Neural cell (in vitro differentiated cells): ENCODE data around the gene RIC8B. TPM values are rescaled to one million over a fixed set of nuclear protein-coding genes. Genes with fewer than 3 reads are reported as not detected.

Source experiments
- H2AFZ ChIP-seq: fragments of 200-600, 300-800 bp; sonication (generic), shearing (Covaris generic); 2 replicates; pipeline ENCODE4 v1.6.0; 2014; ENCODE audit warnings: low read depth, mild to moderate bottlenecking, antibody characterized with exemption, low read length, moderate library complexity
- H3F3A ChIP-seq: fragments of 200-600 bp; shearing (Covaris generic); 2 replicates; pipeline ENCODE4 v1.6.1; 2016; ENCODE audit warnings: mild to moderate bottlenecking, moderate library complexity, mixed read lengths, antibody characterized with exemption, low read length; ENCODE audit not compliant: insufficient read depth, poor library complexity, severe bottlenecking
- H3K27ac ChIP-seq: fragments of 200-600, 300-800 bp; sonication (generic), shearing (Covaris generic); 2 replicates; pipeline ENCODE4 v1.5.1; 2014; ENCODE audit warnings: mild to moderate bottlenecking, low read length, moderate library complexity
- H3K27me3 ChIP-seq: fragments of 300-800, 200-600 bp; sonication (generic), shearing (Covaris generic); 2 replicates; pipeline ENCODE4 v1.6.0; 2014; ENCODE audit warnings: mild to moderate bottlenecking, low read depth, low read length, moderate library complexity; ENCODE audit not compliant: insufficient read depth
- H3K36me3 ChIP-seq: fragments of 300-800, 200-600 bp; sonication (generic), shearing (Covaris generic); 2 replicates; pipeline ENCODE4 v1.5.1; 2014; ENCODE audit warnings: mild to moderate bottlenecking, antibody characterized with exemption, low read length, moderate library complexity; ENCODE audit not compliant: insufficient read depth
- H3K4me2 ChIP-seq: fragments of 300-800, 200-600 bp; sonication (generic), shearing (Covaris generic); 2 replicates; pipeline ENCODE4 v1.6.0; 2014; ENCODE audit warnings: mild to moderate bottlenecking, low read length
- H3K4me3 ChIP-seq: fragments of 300-800, 200-600 bp; sonication (generic), shearing (Covaris generic); 2 replicates; pipeline ENCODE4 v1.5.1; 2014; ENCODE audit warnings: mild to moderate bottlenecking, low read length, moderate library complexity
- H3K79me2 ChIP-seq: fragments of 200-600 bp; shearing (Covaris generic); replicated peaks from 2 replicates; pipeline ENCODE4 v1.6.0; 2014; ENCODE audit warnings: mild to moderate bottlenecking, low read length, moderate library complexity; ENCODE audit not compliant: insufficient read depth
- H3K9ac ChIP-seq: fragments of 300-800, 200-600 bp; sonication (generic), shearing (Covaris generic); 2 replicates; pipeline ENCODE4 v1.6.1; 2016; ENCODE audit warnings: mild to moderate bottlenecking, low read length, mixed read lengths
- H3K9me2 ChIP-seq: fragments of 200-600 bp; shearing (Covaris generic); 2 replicates; pipeline ENCODE4 v1.6.1; 2016; ENCODE audit warnings: mild to moderate bottlenecking, low read length, mixed read lengths; ENCODE audit not compliant: insufficient read depth
- H3K9me3 ChIP-seq: fragments of 200-600, 300-800 bp; sonication (generic), shearing (Covaris generic); 2 replicates; pipeline ENCODE4 v1.6.1; 2016; ENCODE audit warnings: mild to moderate bottlenecking, mixed run types, low read length, moderate library complexity, mixed read lengths
- H4K20me1 ChIP-seq: fragments of 200-600 bp; shearing (Covaris generic); 2 replicates; pipeline ENCODE4 v1.6.1; 2016; ENCODE audit warnings: mild to moderate bottlenecking, mixed run types; ENCODE audit not compliant: insufficient read depth
- CTCF ChIP-seq: fragments of 450-650 bp; IDR thresholded peaks from 2 replicates; pipeline ENCODE4 v1.5.1; 2014; ENCODE audit warnings: antibody characterized with exemption, mild to moderate bottlenecking, moderate library complexity; ENCODE audit not compliant: poor library complexity, severe bottlenecking
- EP300 ChIP-seq: fragments of 450-650 bp; conservative IDR thresholded peaks from 2 replicates; pipeline ENCODE4 v1.6.1; 2014; ENCODE audit warnings: antibody characterized with exemption, mild to moderate bottlenecking, moderate library complexity; ENCODE audit not compliant: poor library complexity, severe bottlenecking
- EZH2 ChIP-seq: fragments of 200-600, 300-800 bp; shearing (Covaris generic), sonication (generic); IDR thresholded peaks from 2 replicates; pipeline ENCODE4 v1.6.1; 2014; ENCODE audit warnings: antibody characterized with exemption, low read length, borderline replicate concordance, mild to moderate bottlenecking; ENCODE audit not compliant: insufficient read depth, poor library complexity, severe bottlenecking
- MXI1 ChIP-seq: fragments of 450-650 bp; conservative IDR thresholded peaks from 2 replicates; pipeline ENCODE4 v1.6.1; 2014; ENCODE audit warnings: antibody characterized with exemption, mild to moderate bottlenecking; ENCODE audit not compliant: poor library complexity, severe bottlenecking
- POLR2AphosphoS5 ChIP-seq: IDR thresholded peaks from 2 replicates; pipeline ENCODE4 v1.6.1; 2012
- RAD21 ChIP-seq: fragments of 450-650 bp; conservative IDR thresholded peaks from 2 replicates; pipeline ENCODE4 v1.6.1; 2014; ENCODE audit warnings: antibody characterized with exemption, mild to moderate bottlenecking, moderate library complexity
- REST ChIP-seq: IDR thresholded peaks from 2 replicates; pipeline ENCODE4 v1.6.1; 2012; ENCODE audit warnings: borderline replicate concordance
- SMC3 ChIP-seq: fragments of 450-650 bp; conservative IDR thresholded peaks from 2 replicates; pipeline ENCODE4 v1.6.1; 2014; ENCODE audit warnings: antibody characterized with exemption, mild to moderate bottlenecking, moderate library complexity; ENCODE audit not compliant: poor library complexity
- TAF1 ChIP-seq: IDR thresholded peaks from 2 replicates; pipeline ENCODE4 v1.6.1; 2012; ENCODE audit warnings: low read depth
- polyA plus RNA-seq: library from polyadenylated mRNA; depleted of rRNA; stranded (reverse); fragments of >200 nt; gene quantifications from 2 replicates; pipeline ENCODE4 v1.2.3, GENCODE V29; 2014

RIC8B gene
- polyA plus RNA-seq, 1 donor from 2014 or later, result 30.0 TPM

GRCh38 chr12:106757623-106758348, 16.7 kb upstream of the RIC8B start:
- Histone ChIP-seq H3K9me3 (no peaks in the 10 kb centered on the region), H3K79me2 (no peaks in the 10 kb centered on the region), H3K4me2 (no peak overlapping the region), H3K36me3 (no peaks in the 10 kb centered on the region), H3K27ac (no peak overlapping the region), H3K4me3 (no peak overlapping the region), H3K9ac (no peak overlapping the region), H3K9me2 (no peaks in the 10 kb centered on the region), H3F3A (no peaks in the 10 kb centered on the region), H3K27me3 (no peaks in the 10 kb centered on the region), H4K20me1 (no peaks in the 10 kb centered on the region), H2AFZ (no peak overlapping the region)
- TF ChIP-seq RAD21 (no peak), POLR2AphosphoS5 (no peak), TAF1 (no peak), MXI1 (no peak), EZH2 (no peak), EP300 (no peak), CTCF (no peak), REST (no peak), SMC3 (no peak)

GRCh38 chr12:106758349-106759110, 16.0 kb upstream of the RIC8B start:
- Histone ChIP-seq H3K9me2 (no peaks in the 10 kb centered on the region), H3K36me3 (no peaks in the 10 kb centered on the region), H3K4me3 (no peak overlapping the region), H3K9ac (no peak overlapping the region), H3K27me3 (no peaks in the 10 kb centered on the region), H4K20me1 (no peaks in the 10 kb centered on the region), H3K9me3 (no peaks in the 10 kb centered on the region), H3F3A (no peaks in the 10 kb centered on the region), H3K4me2 (no peak overlapping the region), H2AFZ (no peak overlapping the region), H3K79me2 (no peaks in the 10 kb centered on the region), H3K27ac (no peak overlapping the region)
- TF ChIP-seq REST, result no peak
- no peak for TF ChIP-seq RAD21
- no peak for TF ChIP-seq SMC3
- no peak for TF ChIP-seq POLR2AphosphoS5
- no peak for TF ChIP-seq EP300
- no peak for TF ChIP-seq EZH2
- TF ChIP-seq MXI1, result no peak
- TF ChIP-seq CTCF, result no peak
- TF ChIP-seq TAF1, result no peak
